Measurements from ENCODE around the gene SUGCT.

Gene SUGCT

GRCh38 chr7:40780460-40780859 is 645.7 kb downstream of the SUGCT start:
- in situ Hi-C loops (cut with MboI; ENCODE audit: low pct_unique_long_range_greater_than_20kb, low sequenced_read_pairs, unreplicated experiment): no loop called here
- no peak for TF ChIP-seq CTCF (IDR thresholded peaks at IDR 0.05; ENCODE audit: extremely low read depth, insufficient read depth, missing control alignments)
- DNase-seq (ENCODE audit: low spot score): no peak

- no peak for TF ChIP-seq CTCF (IDR thresholded peaks at IDR 0.05; ENCODE audit: extremely low read depth, insufficient read depth, missing control alignments)
- in situ Hi-C loops (cut with MboI; ENCODE audit: low pct_unique_long_range_greater_than_20kb, low sequenced_read_pairs, unreplicated experiment): no loop called here
Measured at GRCh38 chr7:40782836-40783235, 648.0 kb downstream of the SUGCT start.

GRCh38 chr7:40784176-40784575 is 649.4 kb downstream of the SUGCT start:
- TF ChIP-seq CTCF (IDR thresholded peaks at IDR 0.05; ENCODE audit: extremely low read depth, insufficient read depth, missing control alignments): no peak
- in situ Hi-C loops (cut with MboI; ENCODE audit: low pct_unique_long_range_greater_than_20kb, low sequenced_read_pairs, unreplicated experiment): no loop called here
- DNase-seq (ENCODE audit: low spot score): no peak

More at GRCh38 chr7:40782836-40783235, 648.0 kb downstream of the SUGCT start:
- no peak for DNase-seq (ENCODE audit: low spot score)

GRCh38 chr7:40786909-40787308 is 652.1 kb downstream of the SUGCT start:
- in situ Hi-C loops (cut with MboI; ENCODE audit: low pct_unique_long_range_greater_than_20kb, low sequenced_read_pairs, unreplicated experiment): no loop called here
- TF ChIP-seq CTCF (IDR thresholded peaks at IDR 0.05; ENCODE audit: extremely low read depth, insufficient read depth, missing control alignments): no peak
- DNase-seq (ENCODE audit: low spot score): no peak

- no peak for DNase-seq (ENCODE audit: low spot score)
- TF ChIP-seq CTCF (IDR thresholded peaks at IDR 0.05; ENCODE audit: extremely low read depth, insufficient read depth, missing control alignments): no peak
- in situ Hi-C loops (cut with MboI; ENCODE audit: low pct_unique_long_range_greater_than_20kb, low sequenced_read_pairs, unreplicated experiment): no loop called here
Measured at GRCh38 chr7:40793132-40793531, 658.3 kb downstream of the SUGCT start.

- in situ Hi-C loops (cut with MboI; ENCODE audit: low pct_unique_long_range_greater_than_20kb, low sequenced_read_pairs, unreplicated experiment): no loop called here
- no peak for DNase-seq (ENCODE audit: low spot score)
Measured at GRCh38 chr7:40795607-40796006, 660.8 kb downstream of the SUGCT start.

More at GRCh38 chr7:40795607-40796006, 660.8 kb downstream of the SUGCT start:
- TF ChIP-seq CTCF (IDR thresholded peaks at IDR 0.05; ENCODE audit: extremely low read depth, insufficient read depth, missing control alignments): no peak

Measured in GM13977 (cell line).